Fibroblast of the aortic adventitia (primary cell): ENCODE measurements around the gene TNC. TPM values are rescaled to one million over a fixed set of nuclear protein-coding genes. Genes with fewer than 3 reads are reported as not detected.

Source experiments
- DNase-seq: peaks from one replicate; pipeline ENCODE4 v3.0.0-alpha.2; 2010; ENCODE audit warnings: low read depth
- H3K4me3 ChIP-seq: 2 replicates; pipeline ENCODE4 v1.5.1; 2011; ENCODE audit warnings: low read depth, mild to moderate bottlenecking, control low read depth, low read length, moderate library complexity
- CTCF ChIP-seq: IDR thresholded peaks from 2 replicates; pipeline ENCODE4 v1.5.1; 2011; ENCODE audit warnings: mild to moderate bottlenecking, low read length, control low read depth, inconsistent platforms; ENCODE audit not compliant: insufficient read depth
- total RNA-seq: library from RNA; depleted of rRNA; stranded (reverse); fragments of >200 nt; gene quantifications from 2 replicates; pipeline ENCODE4 v1.2.3, GENCODE V29; 2012; ENCODE audit warnings: low replicate concordance

TNC gene
- total RNA-seq, 1 donor = 49.7 TPM

GRCh38 chr9:115158661-115159481 is 40.9 kb upstream of the TNC start:
- no peak for TF ChIP-seq CTCF
- DNase-seq = peak; percentile 71
- H3K4me3 ChIP-seq = no peak overlapping the region

- DNase-seq = peak; percentile 85
- H3K4me3 ChIP-seq = no peak overlapping the region
- no peak for TF ChIP-seq CTCF
Observed at GRCh38 chr9:115157245-115157674, 39.3 kb upstream of the TNC start.

GRCh38 chr9:115155037-115155436 is 37.1 kb upstream of the TNC start:
- no peak overlapping the region for H3K4me3 ChIP-seq
- DNase-seq = no peak
- no peak for TF ChIP-seq CTCF

GRCh38 chr9:115154617-115155016 is 36.7 kb upstream of the TNC start:
- no peak for TF ChIP-seq CTCF
- no peak overlapping the region for H3K4me3 ChIP-seq
- no peak for DNase-seq

GRCh38 chr9:115152281-115152820 is 34.4 kb upstream of the TNC start:
- TF ChIP-seq CTCF = no peak
- H3K4me3 ChIP-seq = no peak overlapping the region
- no peak for DNase-seq

GRCh38 chr9:115148721-115149120 is 30.8 kb upstream of the TNC start:
- DNase-seq = no peak
- no peak overlapping the region for H3K4me3 ChIP-seq
- TF ChIP-seq CTCF = no peak

GRCh38 chr9:115146581-115147021 is 28.6 kb upstream of the TNC start:
- no peak overlapping the region for H3K4me3 ChIP-seq
- DNase-seq = peak; percentile 93
- TF ChIP-seq CTCF = no peak
